ENCODE measurements around the gene LRMDA.

DNA sequence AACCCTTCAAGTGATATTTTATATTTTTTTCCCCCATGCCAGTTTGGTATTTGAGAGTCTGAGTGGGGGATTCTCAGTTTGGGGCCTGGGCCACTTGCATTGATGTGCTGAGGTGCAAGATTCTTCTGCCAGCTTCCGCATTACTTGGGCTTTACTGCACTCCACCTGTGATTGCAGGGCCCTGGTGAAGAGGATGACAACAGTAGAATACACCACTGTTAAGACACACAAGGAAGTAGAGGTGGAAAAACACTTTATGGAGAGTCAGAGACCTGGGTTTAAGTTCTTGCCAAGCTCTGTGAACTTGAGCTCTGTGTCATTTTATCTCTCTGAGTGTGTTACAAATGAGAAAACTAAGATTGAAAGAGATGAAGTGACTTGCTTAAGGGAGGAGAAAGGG is 209.4 kb downstream of the LRMDA start:
- TF ChIP-seq, protein P1, sequence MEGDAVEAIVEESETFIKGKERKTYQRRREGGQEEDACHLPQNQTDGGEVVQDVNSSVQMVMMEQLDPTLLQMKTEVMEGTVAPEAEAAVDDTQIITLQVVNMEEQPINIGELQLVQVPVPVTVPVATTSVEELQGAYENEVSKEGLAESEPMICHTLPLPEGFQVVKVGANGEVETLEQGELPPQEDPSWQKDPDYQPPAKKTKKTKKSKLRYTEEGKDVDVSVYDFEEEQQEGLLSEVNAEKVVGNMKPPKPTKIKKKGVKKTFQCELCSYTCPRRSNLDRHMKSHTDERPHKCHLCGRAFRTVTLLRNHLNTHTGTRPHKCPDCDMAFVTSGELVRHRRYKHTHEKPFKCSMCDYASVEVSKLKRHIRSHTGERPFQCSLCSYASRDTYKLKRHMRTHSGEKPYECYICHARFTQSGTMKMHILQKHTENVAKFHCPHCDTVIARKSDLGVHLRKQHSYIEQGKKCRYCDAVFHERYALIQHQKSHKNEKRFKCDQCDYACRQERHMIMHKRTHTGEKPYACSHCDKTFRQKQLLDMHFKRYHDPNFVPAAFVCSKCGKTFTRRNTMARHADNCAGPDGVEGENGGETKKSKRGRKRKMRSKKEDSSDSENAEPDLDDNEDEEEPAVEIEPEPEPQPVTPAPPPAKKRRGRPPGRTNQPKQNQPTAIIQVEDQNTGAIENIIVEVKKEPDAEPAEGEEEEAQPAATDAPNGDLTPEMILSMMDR (IDR thresholded peaks at IDR 0.05 in 2 of 3, conservative IDR thresholded peaks at IDR 0.05 in 1 of 3; ENCODE audit: borderline replicate concordance in 1 of 3, insufficient read depth in 1 of 3, low read depth in 2 of 3, low read length in 2 of 3) = no peak
- TF ChIP-seq EGR1 (IDR thresholded peaks at IDR 0.05; ENCODE audit: low read depth) (no peak), POLR2AphosphoS5 (IDR thresholded peaks at IDR 0.05; ENCODE audit: low read depth, low read length) (no peak), EZH2 (IDR thresholded peaks at IDR 0.05) (no peak), SP1 (IDR thresholded peaks at IDR 0.05; ENCODE audit: low read depth) (no peak), POLR2A (IDR thresholded peaks at IDR 0.05; ENCODE audit: borderline replicate concordance, extremely low read depth, insufficient read depth, insufficient read length) (no peak), SIN3A (IDR thresholded peaks at IDR 0.05; ENCODE audit: low read depth) (no peak), EZH2phosphoT487 (IDR thresholded peaks at IDR 0.05; ENCODE audit: borderline replicate concordance) (no peak), RAD21 (IDR thresholded peaks at IDR 0.05; ENCODE audit: low read depth) (no peak), ZNF274 (IDR thresholded peaks at IDR 0.05; ENCODE audit: low read depth, low read length) (no peak)
- TF ChIP-seq, protein P2, sequence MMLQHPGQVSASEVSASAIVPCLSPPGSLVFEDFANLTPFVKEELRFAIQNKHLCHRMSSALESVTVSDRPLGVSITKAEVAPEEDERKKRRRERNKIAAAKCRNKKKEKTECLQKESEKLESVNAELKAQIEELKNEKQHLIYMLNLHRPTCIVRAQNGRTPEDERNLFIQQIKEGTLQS (IDR thresholded peaks at IDR 0.05) = no peak
- TF ChIP-seq, protein P3, sequence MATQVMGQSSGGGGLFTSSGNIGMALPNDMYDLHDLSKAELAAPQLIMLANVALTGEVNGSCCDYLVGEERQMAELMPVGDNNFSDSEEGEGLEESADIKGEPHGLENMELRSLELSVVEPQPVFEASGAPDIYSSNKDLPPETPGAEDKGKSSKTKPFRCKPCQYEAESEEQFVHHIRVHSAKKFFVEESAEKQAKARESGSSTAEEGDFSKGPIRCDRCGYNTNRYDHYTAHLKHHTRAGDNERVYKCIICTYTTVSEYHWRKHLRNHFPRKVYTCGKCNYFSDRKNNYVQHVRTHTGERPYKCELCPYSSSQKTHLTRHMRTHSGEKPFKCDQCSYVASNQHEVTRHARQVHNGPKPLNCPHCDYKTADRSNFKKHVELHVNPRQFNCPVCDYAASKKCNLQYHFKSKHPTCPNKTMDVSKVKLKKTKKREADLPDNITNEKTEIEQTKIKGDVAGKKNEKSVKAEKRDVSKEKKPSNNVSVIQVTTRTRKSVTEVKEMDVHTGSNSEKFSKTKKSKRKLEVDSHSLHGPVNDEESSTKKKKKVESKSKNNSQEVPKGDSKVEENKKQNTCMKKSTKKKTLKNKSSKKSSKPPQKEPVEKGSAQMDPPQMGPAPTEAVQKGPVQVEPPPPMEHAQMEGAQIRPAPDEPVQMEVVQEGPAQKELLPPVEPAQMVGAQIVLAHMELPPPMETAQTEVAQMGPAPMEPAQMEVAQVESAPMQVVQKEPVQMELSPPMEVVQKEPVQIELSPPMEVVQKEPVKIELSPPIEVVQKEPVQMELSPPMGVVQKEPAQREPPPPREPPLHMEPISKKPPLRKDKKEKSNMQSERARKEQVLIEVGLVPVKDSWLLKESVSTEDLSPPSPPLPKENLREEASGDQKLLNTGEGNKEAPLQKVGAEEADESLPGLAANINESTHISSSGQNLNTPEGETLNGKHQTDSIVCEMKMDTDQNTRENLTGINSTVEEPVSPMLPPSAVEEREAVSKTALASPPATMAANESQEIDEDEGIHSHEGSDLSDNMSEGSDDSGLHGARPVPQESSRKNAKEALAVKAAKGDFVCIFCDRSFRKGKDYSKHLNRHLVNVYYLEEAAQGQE (IDR thresholded peaks at IDR 0.05; ENCODE audit: low read depth) = no peak

Data from HCT116 (cell line).